Neuronal stem cell (in vitro differentiated cells): ENCODE results near the gene CALM1.

ENCODE experiments used
- DNase-seq: peaks from one replicate; pipeline ENCODE4 v3.0.0-alpha.2; 2013; ENCODE audit warnings: low spot score
- H2AFZ ChIP-seq: one replicate; pipeline ENCODE4 v1.6.1; 2013; ENCODE audit warnings: mild to moderate bottlenecking, low read length, inconsistent platforms
- H2AK5ac ChIP-seq: 2 replicates; pipeline ENCODE4 v1.6.1; 2013; ENCODE audit warnings: low read depth, mild to moderate bottlenecking, inconsistent platforms, low read length, moderate library complexity, mixed read lengths
- H2BK120ac ChIP-seq: 2 replicates; pipeline ENCODE4 v1.6.1; 2013; ENCODE audit warnings: low read depth, mild to moderate bottlenecking, inconsistent platforms, low read length, moderate library complexity, mixed read lengths
- H2BK12ac ChIP-seq: one replicate; pipeline ENCODE4 v1.6.1; 2013; ENCODE audit warnings: low read length, inconsistent platforms
- H2BK15ac ChIP-seq: 2 replicates; pipeline ENCODE4 v1.6.1; 2013; ENCODE audit warnings: mild to moderate bottlenecking, low read length, inconsistent platforms, mixed read lengths
- H2BK5ac ChIP-seq: one replicate; pipeline ENCODE4 v1.6.1; 2013; ENCODE audit warnings: inconsistent platforms, mild to moderate bottlenecking, low read length, moderate library complexity
- H3K14ac ChIP-seq: one replicate; pipeline ENCODE4 v1.6.1; 2013; ENCODE audit warnings: low read length, inconsistent platforms
- H3K18ac ChIP-seq: 2 replicates; pipeline ENCODE4 v1.6.1; 2013; ENCODE audit warnings: low read length, inconsistent platforms
- H3K23ac ChIP-seq: 2 replicates; pipeline ENCODE4 v1.6.1; 2013; ENCODE audit warnings: low read depth, mild to moderate bottlenecking, mixed read lengths, low read length, inconsistent platforms; ENCODE audit not compliant: poor library complexity
- H3K27ac ChIP-seq: replicated peaks from 3 replicates; pipeline ENCODE4 v1.5.1; 2013; ENCODE audit warnings: low read length, inconsistent platforms
- H3K27me3 ChIP-seq, 3 experiments: 2 replicates each; pipeline ENCODE4 v1.6.1; 2013; ENCODE audit warnings: low read length in 3 of 3, mild to moderate bottlenecking in 2 of 3, inconsistent platforms in 1 of 3, low read depth in 1 of 3, mixed read lengths in 1 of 3, moderate library complexity in 1 of 3; ENCODE audit not compliant: control insufficient read depth in 3 of 3, insufficient read depth in 3 of 3
- H3K36me3 ChIP-seq, 2 donors: replicated peaks in 1 of 2; 2 replicates each; pipeline ENCODE4 v1.6.1; 2013; ENCODE audit warnings: low read length in 2 of 2; ENCODE audit not compliant: control insufficient read depth in 2 of 2, insufficient read depth in 2 of 2
- H3K4ac ChIP-seq: 2 replicates; pipeline ENCODE4 v1.6.1; 2013; ENCODE audit warnings: inconsistent platforms, mild to moderate bottlenecking, low read length, moderate library complexity
- H3K4me1 ChIP-seq, 2 donors: 1 replicate in 1 of 2; 2 replicates in 1 of 2; pipeline ENCODE4 v1.6.1; 2013; ENCODE audit warnings: low read length in 2 of 2, low read depth in 1 of 2; ENCODE audit not compliant: control insufficient read depth in 2 of 2, insufficient read depth in 1 of 2
- H3K4me2 ChIP-seq: one replicate; pipeline ENCODE4 v1.6.1; 2013; ENCODE audit warnings: mild to moderate bottlenecking, low read length, inconsistent platforms; ENCODE audit not compliant: insufficient read depth, poor library complexity, severe bottlenecking
- H3K4me3 ChIP-seq, 2 donors: 2 replicates each; pipeline ENCODE4 v1.5.1; 2013; ENCODE audit warnings: low read length in 2 of 2, mild to moderate bottlenecking in 2 of 2, inconsistent platforms in 1 of 2, moderate library complexity in 1 of 2
- H3K79me1 ChIP-seq: one replicate; pipeline ENCODE4 v1.6.1; 2013; ENCODE audit warnings: low read depth, mild to moderate bottlenecking, inconsistent platforms, low read length, moderate library complexity
- H3K9ac ChIP-seq: one replicate; pipeline ENCODE4 v1.6.1; 2013; ENCODE audit warnings: mild to moderate bottlenecking, low read depth, low read length, inconsistent platforms; ENCODE audit not compliant: poor library complexity
- H3K9me3 ChIP-seq, 2 donors: replicated peaks in 1 of 2; 2 replicates each; pipeline versions ENCODE3 to v1.6.1; 2013; ENCODE audit warnings: low read length in 2 of 2, mild to moderate bottlenecking in 2 of 2, inconsistent platforms in 1 of 2, low read depth in 1 of 2, mixed read lengths in 1 of 2, moderate library complexity in 1 of 2; ENCODE audit not compliant: control insufficient read depth in 2 of 2, insufficient read depth in 1 of 2
- H4K8ac ChIP-seq: one replicate; pipeline ENCODE4 v1.6.1; 2013; ENCODE audit warnings: low read depth, mild to moderate bottlenecking, inconsistent platforms, low read length, moderate library complexity
- H4K91ac ChIP-seq: one replicate; pipeline ENCODE4 v1.6.1; 2013; ENCODE audit warnings: low read length, low read depth, mild to moderate bottlenecking, inconsistent platforms; ENCODE audit not compliant: poor library complexity
- WGBS, 2 donors: extraction: QIAGEN DNeasy Blood & Tissue Kit; methylation state at CpG; one replicate each; pipeline ENCODE4 v1.1.7; 2013; ENCODE audit warnings: missing lambda C conversion rate in 2 of 2, mixed read lengths in 1 of 2; ENCODE audit not compliant: insufficient read length in 2 of 2, insufficient replicate concordance in 1 of 2; ENCODE audit errors: extremely low coverage in 2 of 2; 5-methylcytosine and 5-hydroxymethylcytosine counted together

The CALM1 gene

GRCh38 chr14:90361865-90362557 is 34.8 kb upstream of the CALM1 start:
- no peak overlapping the region for H4K8ac ChIP-seq
- no peak overlapping the region for H2BK12ac ChIP-seq
- H3K4me1 ChIP-seq = no peaks in the 10 kb centered on the region
- no CpG with 5 or more reads among the region's 7 CpGs for WGBS, 2 donors
- H2BK15ac ChIP-seq = no peak overlapping the region
- H3K9ac ChIP-seq = no peak overlapping the region
- H3K4ac ChIP-seq = no peak overlapping the region
- H3K23ac ChIP-seq = no peak overlapping the region
- peaks cover 0 to 5% (median 0%) of the 10 kb centered on the region in 3 experiments for H3K27me3 ChIP-seq
- H3K79me1 ChIP-seq = no peaks in the 10 kb centered on the region
- H2BK120ac ChIP-seq = no peak overlapping the region
- H4K91ac ChIP-seq = no peak overlapping the region
- H3K36me3 ChIP-seq = no peaks in the 10 kb centered on the region
- no peak overlapping the region for H3K27ac ChIP-seq
- H2AFZ ChIP-seq = no peak overlapping the region
- H2BK5ac ChIP-seq = no peak overlapping the region
- H3K9me3 ChIP-seq = no peaks in the 10 kb centered on the region
- DNase-seq = no peak
- H3K18ac ChIP-seq = no peak overlapping the region
- H3K14ac ChIP-seq = no peak overlapping the region
- H3K4me2 ChIP-seq = no peak overlapping the region
- H3K4me3 ChIP-seq = no peak overlapping the region
- H2AK5ac ChIP-seq = no peak overlapping the region

- Histone ChIP-seq H3K4me2 (no peak overlapping the region), H2BK5ac (no peak overlapping the region), H2BK120ac (no peak overlapping the region), H3K23ac (no peak overlapping the region), H3K14ac (no peak overlapping the region), H3K4me3 (no peak overlapping the region), H3K27me3 (peaks cover 0 to 2% (median 0%) of the 10 kb centered on the region in 3 experiments), H2BK15ac (no peak overlapping the region), H2AK5ac (no peak overlapping the region), H4K91ac (no peak overlapping the region), H3K79me1 (no peaks in the 10 kb centered on the region), H3K4ac (no peak overlapping the region), H2BK12ac (no peak overlapping the region), H3K18ac (no peak overlapping the region), H3K27ac (no peak overlapping the region), H4K8ac (no peak overlapping the region), H3K9me3 (no peaks in the 10 kb centered on the region), H3K9ac (no peak overlapping the region), H3K36me3 (no peaks in the 10 kb centered on the region), H2AFZ (no peak overlapping the region), H3K4me1 (no peaks in the 10 kb centered on the region)
- WGBS, 2 donors = no CpG with 5 or more reads among the region's 4 CpGs
- DNase-seq = no peak
These were observed 34.3 kb upstream of the CALM1 start for GRCh38 chr14:90362558-90362896.

- no peak overlapping the region for H3K4me3 ChIP-seq
- H2BK5ac ChIP-seq = no peak overlapping the region
- H3K36me3 ChIP-seq = no peaks in the 10 kb centered on the region
- no peak overlapping the region for H3K4ac ChIP-seq
- no peak overlapping the region for H4K91ac ChIP-seq
- H2BK12ac ChIP-seq = no peak overlapping the region
- no peak overlapping the region for H3K9ac ChIP-seq
- H3K4me2 ChIP-seq = no peak overlapping the region
- H3K4me1 ChIP-seq = peaks cover 0 to 2% of the 10 kb centered on the region in 2 donors
- no peaks in the 10 kb centered on the region for H3K27me3 ChIP-seq
- no peak overlapping the region for H3K18ac ChIP-seq
- H4K8ac ChIP-seq = no peak overlapping the region
- no peaks in the 10 kb centered on the region for H3K79me1 ChIP-seq
- WGBS, 2 donors = no CpG with 5 or more reads among the region's 1 CpG
- H2AK5ac ChIP-seq = no peak overlapping the region
- no peak overlapping the region for H2BK15ac ChIP-seq
- no peak overlapping the region for H2BK120ac ChIP-seq
- no peak overlapping the region for H3K27ac ChIP-seq
- no peaks in the 10 kb centered on the region for H3K9me3 ChIP-seq
- H3K14ac ChIP-seq = no peak overlapping the region
- no peak overlapping the region for H2AFZ ChIP-seq
- DNase-seq = no peak
- H3K23ac ChIP-seq = no peak overlapping the region
These were observed 27.7 kb upstream of the CALM1 start for GRCh38 chr14:90368946-90369721.

- Histone ChIP-seq H3K4ac (no peak overlapping the region), H2BK120ac (no peak overlapping the region), H3K18ac (no peak overlapping the region), H3K9me3 (no peaks in the 10 kb centered on the region), H4K91ac (no peak overlapping the region), H3K4me1 (peaks cover 0 to 2% of the 10 kb centered on the region in 2 donors), H3K36me3 (no peaks in the 10 kb centered on the region), H2AK5ac (no peak overlapping the region), H3K9ac (no peak overlapping the region), H3K14ac (no peak overlapping the region), H3K27ac (no peak overlapping the region), H2BK5ac (no peak overlapping the region), H3K4me3 (no peak overlapping the region), H3K4me2 (no peak overlapping the region), H2BK12ac (no peak overlapping the region), H3K23ac (no peak overlapping the region), H4K8ac (no peak overlapping the region), H2BK15ac (no peak overlapping the region), H2AFZ (no peak overlapping the region), H3K79me1 (no peaks in the 10 kb centered on the region), H3K27me3 (no peaks in the 10 kb centered on the region)
- no peak for DNase-seq
- WGBS, 2 donors = no CpG with 5 or more reads among the region's 6 CpGs
These were observed 22.9 kb upstream of the CALM1 start for GRCh38 chr14:90373887-90374286.
